Astrocyte (in vitro differentiated cells and primary cell): ENCODE measurements around the gene DEFB129.

Experiments
- EZH2 ChIP-seq: IDR thresholded peaks from 2 replicates; pipeline ENCODE4 v1.6.1; 2012; ENCODE audit warnings: mild to moderate bottlenecking, low read length, inconsistent platforms; ENCODE audit not compliant: insufficient read depth
- TF ChIP-seq, protein P1 (sequence below): IDR thresholded peaks from 2 replicates; pipeline ENCODE4 v1.5.1; 2011; ENCODE audit warnings: low read depth, mild to moderate bottlenecking, inconsistent platforms, low read length, moderate library complexity; ENCODE audit not compliant: insufficient read depth

DNA sequence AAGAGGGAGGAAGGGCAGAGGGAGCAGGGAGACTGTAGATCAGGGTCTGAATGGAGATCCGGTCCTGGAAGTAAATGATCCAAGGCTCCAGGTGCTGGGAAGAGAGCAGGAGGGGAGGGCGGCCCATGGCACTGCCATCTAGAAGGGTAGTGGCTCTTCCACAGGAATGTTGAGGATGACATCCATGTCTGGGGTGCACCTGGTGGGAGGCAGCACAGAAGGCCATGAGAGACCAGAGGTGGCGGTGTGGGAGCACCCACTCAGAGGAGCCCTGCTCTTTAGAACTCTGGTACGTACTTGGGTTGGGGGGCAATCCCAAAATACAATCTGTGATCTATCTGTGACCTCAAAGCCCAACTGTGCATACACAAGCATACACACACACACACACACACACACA is 44.0 kb downstream of the DEFB129 start:
- TF ChIP-seq, protein P1, sequence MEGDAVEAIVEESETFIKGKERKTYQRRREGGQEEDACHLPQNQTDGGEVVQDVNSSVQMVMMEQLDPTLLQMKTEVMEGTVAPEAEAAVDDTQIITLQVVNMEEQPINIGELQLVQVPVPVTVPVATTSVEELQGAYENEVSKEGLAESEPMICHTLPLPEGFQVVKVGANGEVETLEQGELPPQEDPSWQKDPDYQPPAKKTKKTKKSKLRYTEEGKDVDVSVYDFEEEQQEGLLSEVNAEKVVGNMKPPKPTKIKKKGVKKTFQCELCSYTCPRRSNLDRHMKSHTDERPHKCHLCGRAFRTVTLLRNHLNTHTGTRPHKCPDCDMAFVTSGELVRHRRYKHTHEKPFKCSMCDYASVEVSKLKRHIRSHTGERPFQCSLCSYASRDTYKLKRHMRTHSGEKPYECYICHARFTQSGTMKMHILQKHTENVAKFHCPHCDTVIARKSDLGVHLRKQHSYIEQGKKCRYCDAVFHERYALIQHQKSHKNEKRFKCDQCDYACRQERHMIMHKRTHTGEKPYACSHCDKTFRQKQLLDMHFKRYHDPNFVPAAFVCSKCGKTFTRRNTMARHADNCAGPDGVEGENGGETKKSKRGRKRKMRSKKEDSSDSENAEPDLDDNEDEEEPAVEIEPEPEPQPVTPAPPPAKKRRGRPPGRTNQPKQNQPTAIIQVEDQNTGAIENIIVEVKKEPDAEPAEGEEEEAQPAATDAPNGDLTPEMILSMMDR = no peak
- TF ChIP-seq EZH2 = no peak
